Ovary (tissue), 9 donors: ENCODE measurements around the gene SRC. TPM values are rescaled to one million over a fixed set of nuclear protein-coding genes. Genes with fewer than 3 reads are reported as not detected.
"Not testable (repeated sequence)": the region's sequence is repeated elsewhere in the genome, so short reads cannot be mapped to it uniquely, and the experiment has no call there.

Experiments
- DNase-seq, 5 donors: peaks; one replicate each; pipeline ENCODE4 v3.0.0-alpha.2; 2019 to 2020
- H3K27ac ChIP-seq, 2 donors: fragments of 200-600 bp; one replicate each; pipeline versions ENCODE4 v1.5.1 to v1.8.0; 2019 to 2022
- H3K27me3 ChIP-seq: fragments of 200-600 bp; one replicate; pipeline ENCODE4 v1.8.0; 2022
- H3K36me3 ChIP-seq: fragments of 200-600 bp; sonication (generic); one replicate; pipeline ENCODE4 v1.5.1; 2019
- H3K4me1 ChIP-seq: one replicate; pipeline ENCODE4 v1.8.1; 2013; ENCODE audit warnings: mild to moderate bottlenecking, moderate library complexity; ENCODE audit not compliant: insufficient read depth
- H3K4me3 ChIP-seq: fragments of 200-600 bp; sonication (generic); one replicate; pipeline ENCODE4 v1.5.1; 2017
- H3K9me3 ChIP-seq, 2 donors: fragments of 200-600 bp in 1 of 2; sonication (generic) in 1 of 2; one replicate each; pipeline versions ENCODE4 v1.5.1 to v1.8.1; 2013 to 2019; ENCODE audit warnings: mild to moderate bottlenecking in 1 of 2, moderate library complexity in 1 of 2
- EP300 ChIP-seq: sonication (generic); formaldehyde crosslinking; IDR thresholded peaks from one replicate; pipeline ENCODE4 v1.6.1; 2017; ENCODE audit warnings: antibody characterized with exemption
- POLR2A ChIP-seq: fragments of 450-650 bp; IDR thresholded peaks from one replicate; pipeline ENCODE4 v1.6.1; 2017; ENCODE audit warnings: antibody characterized with exemption, mild to moderate bottlenecking, moderate library complexity
- WGBS, 3 donors: extraction: QIAGEN DNeasy Blood & Tissue Kit in 1 of 3; methylation state at CpG; one replicate each; pipeline versions ENCODE4 v1.1.5 to v1.1.7; 2013 to 2017; 5-methylcytosine and 5-hydroxymethylcytosine counted together
- intact Hi-C, 4 donors: fragments of 100-400 bp; cut with DNase I; formaldehyde crosslinking; loops; one replicate each; pipeline versions ENCODE4 v1.11.0 to v1.15.1; 2022 to 2023
- polyA plus RNA-seq, 2 donors: library from polyadenylated mRNA; stranded (reverse); fragments of 200-250 nt in 1 of 2; fragments of 350-450 nt in 1 of 2; fragmentation: Illumina TruSeq in 1 of 2; extraction: RNeasy Lipid Tissue Mini Kit (QIAGEN cat#74804) in 1 of 2; gene quantifications; one replicate each; pipeline ENCODE4 v1.2.3, GENCODE V29; 2013 to 2014
- total RNA-seq, 7 donors: library from RNA; depleted of rRNA in 2 of 7; stranded (reverse); fragments of >200 nt in 2 of 7; fragmentation: NEBNext Ultra II Directional in 3 of 7; extraction: Animal tissue kit (Norgen Biotek cat#: 25700) in 3 of 7; gene quantifications; one replicate each; pipeline versions ENCODE4 v1.1.0 to v1.2.4, GENCODE V29; 2016 to 2023
- TF ChIP-seq, protein P1 (sequence below), 3 donors: fragments of 450-650 bp in 2 of 3; fragments of 200-600 bp in 1 of 3; IDR thresholded peaks; one replicate each; pipeline versions ENCODE4 v1.5.1 to v1.8.0; 2016 to 2022; ENCODE audit warnings: antibody characterized with exemption in 3 of 3, mild to moderate bottlenecking in 1 of 3
- donor health status: DM: no; HTN: no; CAD: no; lungs with moderate emphysema.
- donor health status: DM: no; HTN: no; CAD: no.
- donor health status: Bipolar disorder and iron deficiency.
- donor health status: DM: yes; HTN: yes; CAD: no.
- donor health status: DM: no; HTN: no; CAD: no.
- donor health status: DM: yes; HTN: yes; CAD: no.

SRC gene
- total and polyA plus RNA-seq, 9 donors = 17.0 to 72.7 (median 34.7) TPM

DNA sequence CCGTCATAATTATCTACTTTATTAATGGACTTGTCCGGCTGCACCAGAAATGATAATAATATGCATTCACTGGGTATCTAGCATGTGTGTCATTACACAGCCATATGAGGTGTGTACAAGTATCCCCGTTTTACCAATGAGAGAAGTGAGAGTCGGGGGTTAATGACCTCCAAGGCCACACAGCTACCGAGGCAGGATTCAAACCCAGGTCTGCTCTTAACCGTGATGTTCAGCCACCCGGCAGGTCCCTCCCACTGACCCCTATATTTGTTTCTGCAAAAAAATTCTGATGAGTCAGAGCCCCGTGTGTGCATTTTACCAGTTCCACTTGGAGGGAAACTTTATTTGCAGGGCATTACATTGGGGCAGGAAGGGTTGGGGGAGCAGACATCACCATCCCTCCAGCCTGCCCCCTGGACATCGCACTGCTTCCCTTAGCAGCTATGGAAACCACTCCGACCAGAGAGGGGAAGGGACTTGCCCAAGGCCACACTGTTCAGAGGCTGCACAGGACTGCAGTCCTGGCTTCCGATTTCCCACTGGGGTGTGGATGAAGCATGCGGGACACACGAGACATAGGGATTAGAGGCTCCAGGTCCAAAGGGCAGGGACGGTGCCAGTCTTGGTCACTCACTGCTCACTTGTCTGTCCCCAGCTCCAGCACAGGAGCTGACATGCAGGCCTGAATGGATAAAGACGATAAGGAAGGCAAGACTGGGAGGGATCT is 10.1 kb upstream of the SRC start:
- WGBS, 3 donors = 29 to 34% (median 34%) methylated on average over 15 of the region's 15 CpGs
- no peaks in the 10 kb centered on the region for H3K27me3 ChIP-seq
- TF ChIP-seq EP300 = no peak
- TF ChIP-seq, protein P1, sequence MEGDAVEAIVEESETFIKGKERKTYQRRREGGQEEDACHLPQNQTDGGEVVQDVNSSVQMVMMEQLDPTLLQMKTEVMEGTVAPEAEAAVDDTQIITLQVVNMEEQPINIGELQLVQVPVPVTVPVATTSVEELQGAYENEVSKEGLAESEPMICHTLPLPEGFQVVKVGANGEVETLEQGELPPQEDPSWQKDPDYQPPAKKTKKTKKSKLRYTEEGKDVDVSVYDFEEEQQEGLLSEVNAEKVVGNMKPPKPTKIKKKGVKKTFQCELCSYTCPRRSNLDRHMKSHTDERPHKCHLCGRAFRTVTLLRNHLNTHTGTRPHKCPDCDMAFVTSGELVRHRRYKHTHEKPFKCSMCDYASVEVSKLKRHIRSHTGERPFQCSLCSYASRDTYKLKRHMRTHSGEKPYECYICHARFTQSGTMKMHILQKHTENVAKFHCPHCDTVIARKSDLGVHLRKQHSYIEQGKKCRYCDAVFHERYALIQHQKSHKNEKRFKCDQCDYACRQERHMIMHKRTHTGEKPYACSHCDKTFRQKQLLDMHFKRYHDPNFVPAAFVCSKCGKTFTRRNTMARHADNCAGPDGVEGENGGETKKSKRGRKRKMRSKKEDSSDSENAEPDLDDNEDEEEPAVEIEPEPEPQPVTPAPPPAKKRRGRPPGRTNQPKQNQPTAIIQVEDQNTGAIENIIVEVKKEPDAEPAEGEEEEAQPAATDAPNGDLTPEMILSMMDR (IDR thresholded peaks at IDR 0.05) = no peak
- peak overlapping the region in 1 of 2 donors; percentile 7 for H3K27ac ChIP-seq
- no peaks in the 10 kb centered on the region for H3K9me3 ChIP-seq
- DNase-seq = no peak
- H3K4me3 ChIP-seq = no peak overlapping the region
- intact Hi-C loops = loop anchor here in 1 of 4 donors (5.0 kb wide), 1 partner anchor 49 kb away; the partner anchor contains the start of gene MANBAL
- peaks cover 9% of the 10 kb centered on the region for H3K4me1 ChIP-seq
- no peaks in the 10 kb centered on the region for H3K36me3 ChIP-seq

DNA sequence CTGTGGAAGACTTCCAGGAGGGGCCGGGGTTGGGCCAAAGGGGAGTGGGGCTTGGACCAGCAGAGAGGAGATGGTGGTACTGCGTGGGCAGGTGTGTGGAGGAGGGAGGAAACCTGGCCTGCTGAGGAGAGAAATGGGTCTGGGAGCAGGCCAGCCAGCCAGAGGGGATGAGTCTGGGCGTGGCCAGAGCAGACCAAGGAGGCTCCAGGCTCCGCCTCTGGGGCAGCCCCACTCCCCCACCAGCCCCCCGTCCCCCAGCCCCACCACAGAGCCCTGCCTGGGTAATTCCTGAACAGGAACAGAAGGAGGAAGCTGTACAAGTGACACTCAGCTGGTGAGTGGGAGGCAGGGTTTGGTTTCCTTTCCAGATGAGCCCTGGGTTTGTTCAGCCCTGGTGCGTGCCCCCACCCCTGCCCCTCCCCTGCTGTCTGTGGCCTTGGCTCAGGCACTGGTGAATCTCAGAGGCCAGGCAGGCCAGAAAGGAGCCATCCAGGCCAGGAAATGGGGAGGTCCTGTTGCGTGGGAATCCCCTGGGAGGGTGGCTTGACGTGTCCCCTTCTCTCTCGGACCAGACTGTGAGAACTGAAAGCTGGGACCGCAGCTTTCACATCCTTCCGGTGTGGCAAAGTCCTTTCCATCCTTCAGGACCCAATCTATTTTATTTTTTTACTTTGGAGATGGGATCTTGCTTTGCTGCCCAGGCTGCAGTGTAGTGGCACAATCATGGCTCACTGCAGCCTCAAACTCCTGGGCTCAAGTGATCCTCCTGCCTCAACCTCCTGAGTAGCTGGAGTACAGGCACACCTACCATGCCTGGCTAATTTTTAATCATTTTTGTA is 9.4 kb upstream of the SRC start:
- Histone ChIP-seq H3K27ac (peak overlapping the region; percentile 7 to 28), H3K9me3 (no peaks in the 10 kb centered on the region), H3K4me1 (peaks cover 9% of the 10 kb centered on the region), H3K27me3 (no peaks in the 10 kb centered on the region), H3K4me3 (no peak overlapping the region), H3K36me3 (no peaks in the 10 kb centered on the region)
- DNase-seq = peak; percentile 61 to 77 (median 66)
- WGBS, 3 donors = 5 to 9% (median 8%) methylated on average over 9 to 11 of the region's 11 CpGs
- intact Hi-C loops = loop anchor here in 1 of 4 donors (5.0 kb wide), 1 partner anchor 49 kb away; the partner anchor contains the start of gene MANBAL
- TF ChIP-seq POLR2A (no peak), EP300 (no peak)
- TF ChIP-seq, protein P1 (IDR thresholded peaks at IDR 0.05) = no peak

DNA sequence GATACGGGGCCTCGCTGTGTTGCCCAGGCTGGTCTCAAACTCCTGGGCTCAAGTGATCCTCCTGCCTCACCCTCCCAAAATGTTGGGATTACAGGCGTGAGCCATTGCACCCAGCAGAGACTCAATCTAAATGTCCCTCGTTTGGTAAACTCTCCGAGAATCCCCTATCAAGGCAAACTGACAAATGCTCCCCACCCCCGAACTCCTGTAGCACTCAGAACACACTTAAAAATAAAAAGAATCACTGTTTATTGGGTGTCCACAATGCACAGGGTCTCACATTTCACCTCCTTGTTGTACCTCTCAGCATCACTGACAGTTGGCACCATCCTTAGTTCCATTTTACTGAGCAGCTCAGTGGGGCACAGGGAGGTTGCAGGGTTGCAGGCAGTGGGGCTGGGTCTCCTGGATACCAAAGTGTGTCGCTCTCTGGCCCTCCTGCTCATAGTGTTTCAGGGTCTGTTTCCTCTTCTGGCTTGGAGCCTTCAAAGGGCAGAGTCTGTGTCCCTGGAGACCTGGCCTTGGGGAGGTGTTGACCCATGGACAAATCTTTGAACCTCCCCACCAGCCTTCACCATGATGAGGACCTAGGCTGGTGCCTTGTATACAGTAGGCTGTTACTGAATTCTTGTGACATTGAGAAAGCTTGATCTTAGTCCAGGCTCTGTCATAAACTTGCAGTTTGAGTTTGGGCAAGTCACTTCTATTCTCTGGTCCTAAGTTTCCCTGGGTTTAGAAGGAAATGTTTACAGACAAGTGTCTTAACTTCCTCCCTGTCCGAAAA is 8.5 kb upstream of the SRC start:
- WGBS, 3 donors = 78 to 80% (median 79%) methylated on average over 8 of the region's 8 CpGs
- intact Hi-C loops = loop anchor here in 1 of 4 donors (5.0 kb wide), 1 partner anchor 50 kb away; the partner anchor contains the start of gene MANBAL
- TF ChIP-seq, protein P1 (IDR thresholded peaks at IDR 0.05) = no peak
- peak in 1 of 5 donors; percentile 13 for DNase-seq
- H3K4me1 ChIP-seq = peaks cover 9% of the 10 kb centered on the region
- H3K4me3 ChIP-seq = no peak overlapping the region
- no peaks in the 10 kb centered on the region for H3K27me3 ChIP-seq
- no peak overlapping the region for H3K27ac ChIP-seq
- no peaks in the 10 kb centered on the region for H3K36me3 ChIP-seq
- no peaks in the 10 kb centered on the region for H3K9me3 ChIP-seq

DNA sequence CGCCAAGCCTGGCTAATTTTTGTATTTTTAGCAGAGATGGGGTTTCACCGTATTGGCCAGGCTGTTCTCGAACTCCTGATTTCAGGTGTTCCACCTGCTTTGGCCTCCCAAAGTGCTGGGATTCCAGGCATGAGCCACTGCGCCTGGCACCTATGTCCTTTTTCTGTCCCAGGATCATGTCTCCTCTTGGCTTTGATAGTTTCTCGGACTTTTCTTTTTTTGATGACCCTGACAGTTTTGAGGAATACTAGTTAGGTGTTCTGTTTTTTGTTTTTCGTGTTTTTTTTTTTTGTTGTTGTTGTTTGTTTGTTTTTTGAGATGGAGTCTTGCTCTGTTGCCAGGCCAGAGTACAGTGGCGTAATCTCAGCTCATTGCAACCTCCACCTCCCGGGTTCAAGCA is 7.6 kb upstream of the SRC start:
- WGBS, 3 donors = 94 to 95% (median 95%) methylated on average over 8 of the region's 8 CpGs
- H3K4me1 ChIP-seq, H3K27me3 ChIP-seq, H3K36me3 ChIP-seq, H3K4me3 ChIP-seq, H3K27ac ChIP-seq, H3K9me3 ChIP-seq: not testable (repeated sequence)
- intact Hi-C loops = loop anchor here in 1 of 4 donors (5.0 kb wide), 1 partner anchor 51 kb away; the partner anchor contains the start of gene MANBAL
- DNase-seq = peak in 1 of 5 donors; percentile 6
